ENCODE data around the gene CRYBB3.
"Not testable (repeated sequence)": the region's sequence is repeated elsewhere in the genome, so short reads cannot be mapped to it uniquely, and the experiment has no call there.

Gene CRYBB3

DNA sequence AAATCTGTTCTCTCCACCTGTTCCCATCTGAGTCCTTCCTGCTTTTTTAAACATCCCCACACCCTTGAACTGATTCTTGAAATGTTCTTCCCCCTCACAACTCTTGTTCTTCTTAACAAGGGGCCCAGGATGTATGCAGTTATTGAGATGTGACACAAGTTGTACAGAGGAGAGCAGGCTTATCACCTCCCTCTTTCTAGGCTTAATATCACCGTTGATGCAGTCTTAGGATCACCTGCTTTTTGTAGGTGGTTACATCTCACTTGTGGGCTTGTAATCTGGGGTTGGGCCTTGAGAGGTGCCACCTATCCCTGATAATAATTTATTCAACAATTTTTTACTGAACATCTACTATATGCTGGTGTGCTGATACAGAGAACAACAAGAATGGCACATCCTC, 6.2 kb downstream of the CRYBB3 start:
- DNase-seq (ENCODE audit: low read depth) = no peak

DNA sequence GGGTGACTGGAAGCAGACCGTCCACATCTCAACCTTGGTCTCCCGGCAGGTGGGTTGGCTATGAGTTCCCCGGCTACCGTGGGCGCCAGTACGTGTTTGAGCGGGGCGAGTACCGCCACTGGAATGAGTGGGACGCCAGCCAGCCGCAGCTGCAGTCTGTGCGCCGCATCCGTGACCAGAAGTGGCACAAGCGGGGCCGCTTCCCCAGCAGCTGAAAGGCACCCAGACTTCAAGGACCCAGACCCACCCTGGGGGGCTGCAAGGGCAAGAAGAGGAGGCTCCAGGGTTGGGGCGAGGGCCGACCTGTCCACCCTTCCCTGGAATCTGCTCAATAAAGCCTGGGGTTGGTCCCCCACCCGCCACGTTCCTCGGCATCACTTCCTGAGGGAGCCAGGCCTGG, 7.3 kb downstream of the CRYBB3 start:
- no peak for DNase-seq (ENCODE audit: low read depth)

- DNase-seq (ENCODE audit: low read depth) = no peak
These were observed 8.0 kb downstream of the CRYBB3 start for GRCh38 chr22:25207553-25208157.

GRCh38 chr22:25208328-25208727, 8.7 kb downstream of the CRYBB3 start:
- DNase-seq (ENCODE audit: low read depth) = no peak

- DNase-seq (ENCODE audit: low read depth) = no peak
These were observed 9.3 kb downstream of the CRYBB3 start for GRCh38 chr22:25208743-25209505.

- DNase-seq (ENCODE audit: low read depth) = no peak
These were observed 11.1 kb downstream of the CRYBB3 start for GRCh38 chr22:25210793-25211192.

- no peak for DNase-seq (ENCODE audit: low read depth)
These were observed 12.7 kb downstream of the CRYBB3 start for GRCh38 chr22:25212337-25212736.

DNA sequence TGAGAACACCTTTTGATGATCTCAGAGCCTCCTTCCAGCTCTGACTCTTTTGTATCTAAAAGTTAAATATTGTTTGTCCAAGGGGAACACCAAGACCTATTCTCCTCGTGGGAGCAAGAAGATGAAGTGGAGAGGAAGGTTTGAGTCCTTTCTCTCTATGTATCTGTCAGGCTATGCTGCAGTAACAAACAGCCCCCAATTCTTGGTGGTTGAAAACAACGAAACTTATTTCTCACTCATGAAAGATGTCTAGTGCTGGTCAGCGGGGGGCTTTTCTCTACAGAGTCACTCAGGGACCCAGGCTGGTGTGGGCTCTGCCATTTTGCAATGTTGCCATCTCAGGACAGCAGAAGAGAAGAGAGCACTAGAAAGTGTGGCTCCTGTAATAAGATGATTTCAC, 13.6 kb downstream of the CRYBB3 start:
- no peak for DNase-seq (ENCODE audit: low read depth)

DNA sequence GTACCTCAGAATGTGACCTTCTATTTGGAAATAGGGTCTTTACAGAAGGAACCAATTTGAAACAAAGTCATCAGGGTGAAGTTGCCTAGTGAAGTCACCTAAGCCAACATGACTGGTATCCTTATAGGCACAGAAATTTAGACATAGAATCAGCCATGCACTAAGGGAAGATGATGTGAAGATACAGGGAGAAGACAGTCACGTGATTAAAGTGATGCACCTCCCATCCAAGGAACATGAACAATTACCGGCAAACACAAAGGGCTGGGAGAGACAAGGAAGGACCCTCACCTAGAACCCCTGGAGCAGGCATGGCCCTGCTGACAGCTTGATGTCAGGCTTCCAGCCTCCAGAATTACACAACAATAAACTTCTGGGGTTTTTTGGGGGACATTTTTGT, 16.6 kb downstream of the CRYBB3 start:
- DNase-seq (ENCODE audit: low read depth) = no peak

GRCh38 chr22:25219211-25219689, 19.6 kb downstream of the CRYBB3 start, which contains the start of gene CRYBB2:
Gene CRYBB2, plus strand, starts transcription at chr22:25219639. Its CDS starts 1,791 bp downstream, at chr22:25221430.
- no peak for DNase-seq (ENCODE audit: low read depth)

DNA sequence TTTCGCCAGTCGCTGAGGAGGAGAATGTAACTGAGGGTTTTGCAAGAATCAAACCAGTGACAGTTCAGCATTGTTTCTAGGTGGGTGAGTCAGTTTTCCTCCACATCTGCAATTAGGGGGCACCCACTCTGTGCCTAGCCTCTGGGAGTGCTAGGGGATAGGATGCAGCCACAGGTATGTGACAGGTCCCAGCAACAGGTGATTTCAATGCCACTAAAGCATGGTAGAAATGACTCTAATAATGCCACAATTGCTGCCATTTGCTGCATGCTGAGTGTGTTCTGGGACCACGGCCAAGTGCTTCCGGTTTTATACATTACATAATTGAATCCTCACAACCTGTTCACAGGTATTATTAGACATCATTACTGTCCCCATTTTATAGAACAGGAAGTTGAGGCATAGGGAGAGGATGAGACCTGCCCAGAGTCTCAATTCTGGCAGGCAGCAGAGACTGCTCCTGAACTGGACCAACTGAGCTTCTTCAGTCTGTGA, 20.3 kb downstream of the CRYBB3 start:
- no peak for DNase-seq (ENCODE audit: low read depth)

GRCh38 chr22:25221790-25222189, 22.1 kb downstream of the CRYBB3 start:
- no peak for DNase-seq (ENCODE audit: low read depth)

DNA sequence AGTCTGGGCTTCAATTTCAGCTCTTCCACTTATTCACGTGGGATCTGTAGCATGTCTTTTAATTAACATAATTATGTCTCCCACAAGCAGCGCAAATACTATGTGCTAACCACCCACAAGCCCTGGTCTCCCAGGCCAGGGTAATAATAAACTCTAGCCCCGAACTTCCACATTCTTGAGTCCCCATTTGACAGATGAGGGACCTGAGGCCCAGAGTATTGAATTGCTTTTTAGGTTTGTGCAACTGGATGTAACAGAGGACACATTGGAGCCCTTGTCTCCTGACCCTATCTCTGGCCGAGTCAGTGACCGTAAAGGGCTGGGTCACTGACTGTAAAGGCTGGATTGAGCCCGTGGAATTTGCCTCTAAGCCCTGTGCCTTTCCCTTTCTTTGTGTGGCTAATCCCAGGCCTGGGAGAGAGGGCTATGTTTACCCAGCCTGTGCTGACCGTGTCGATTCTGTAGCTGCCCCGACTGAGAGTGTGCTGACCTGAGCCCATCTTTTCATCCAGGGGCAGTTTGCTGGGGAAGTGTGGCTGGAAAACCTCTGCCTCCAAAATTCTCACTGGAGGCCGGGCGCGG, 23.7 kb downstream of the CRYBB3 start:
- DNase-seq (ENCODE audit: low read depth) = no peak

GRCh38 chr22:25228822-25229221, 29.2 kb downstream of the CRYBB3 start:
- DNase-seq (ENCODE audit: low read depth) = no peak

DNA sequence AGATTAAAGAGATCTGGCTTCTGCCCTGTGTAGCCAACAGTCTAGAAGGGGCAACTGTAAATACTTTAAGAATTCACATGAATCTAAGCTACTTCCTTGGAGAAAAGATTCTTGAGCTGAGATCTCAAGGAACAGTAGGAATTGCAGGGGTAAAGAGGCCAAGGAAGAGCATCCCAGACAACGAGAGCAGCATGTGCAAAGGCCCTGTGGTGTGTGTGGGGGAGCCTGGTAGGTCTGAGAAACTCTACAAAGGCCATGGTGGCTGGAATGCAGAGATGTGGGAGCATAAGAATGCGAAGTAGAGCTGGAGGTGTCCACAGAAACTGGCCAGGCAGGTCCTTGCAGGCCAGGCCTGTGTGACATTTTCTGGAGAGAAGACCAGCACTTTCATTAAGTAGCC, 31.1 kb downstream of the CRYBB3 start:
- DNase-seq (ENCODE audit: low read depth) = not testable (repeated sequence)

- DNase-seq (ENCODE audit: low read depth) = no peak
These were observed 32.6 kb downstream of the CRYBB3 start for GRCh38 chr22:25232301-25232700.

DNA sequence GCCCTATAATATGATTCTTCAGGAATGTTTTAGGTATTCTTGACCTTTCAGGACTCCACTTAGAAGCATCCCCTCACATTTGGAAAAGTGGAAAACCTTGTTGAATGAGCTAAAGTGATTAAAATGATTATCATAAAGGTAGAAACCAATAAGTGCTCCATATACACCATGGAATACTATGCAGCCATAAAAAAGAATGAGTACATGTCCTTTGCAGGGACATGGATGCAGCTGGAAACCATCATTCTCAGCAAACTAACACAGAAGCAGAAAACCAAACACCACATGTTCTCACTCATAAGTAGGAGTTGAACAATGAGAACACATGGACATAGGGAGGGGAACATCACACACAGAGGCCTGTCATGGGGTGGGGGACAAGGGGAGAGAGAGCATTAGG, 34.0 kb downstream of the CRYBB3 start:
- DNase-seq (ENCODE audit: low read depth) = not testable (repeated sequence)

GRCh38 chr22:25235547-25236290, 36.1 kb downstream of the CRYBB3 start:
- DNase-seq (ENCODE audit: low read depth) = peak; percentile 60

DNA sequence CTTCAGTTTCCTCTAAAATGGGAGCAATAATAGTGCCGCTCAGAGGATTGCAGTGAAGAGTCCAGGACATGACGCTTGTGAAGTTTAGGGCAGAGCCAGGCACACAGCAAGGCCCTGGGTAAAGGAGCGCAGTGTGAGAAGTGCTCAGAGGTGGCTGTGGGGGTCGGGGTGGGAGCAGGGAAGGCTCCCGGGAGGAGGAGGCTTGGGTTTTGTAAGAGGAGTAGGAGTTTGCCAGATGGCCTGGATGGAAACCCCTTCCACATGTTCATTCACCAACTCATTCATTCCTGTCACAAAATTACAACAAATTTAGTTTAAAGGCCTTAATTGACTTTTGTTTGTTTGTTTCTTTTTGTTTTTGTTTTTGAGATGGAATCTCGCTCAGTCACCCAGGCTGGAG, 36.8 kb downstream of the CRYBB3 start:
- no peak for DNase-seq (ENCODE audit: low read depth)

GRCh38 chr22:25237503-25237902, 37.8 kb downstream of the CRYBB3 start:
- DNase-seq (ENCODE audit: low read depth) = no peak

GRCh38 chr22:25238058-25238457, 38.4 kb downstream of the CRYBB3 start:
- not testable (repeated sequence) for DNase-seq (ENCODE audit: low read depth)

GRCh38 chr22:25255169-25255568, 55.5 kb downstream of the CRYBB3 start:
- not testable (repeated sequence) for DNase-seq (ENCODE audit: low read depth)
